Activated CD8-positive, alpha-beta T cell treated with anti-CD3 and anti-CD28 coated beads for 36 hours (primary cell): ENCODE results near the gene TNP2. TPM values are rescaled to one million over a fixed set of nuclear protein-coding genes. Genes with fewer than 3 reads are reported as not detected.

Experiments used
- ATAC-seq: fragments of 200-7000 bp; cut with Tn5 transposase; one replicate; pipeline ENCODE4 v1.10.0; 2021; ENCODE audit warnings: mild to moderate bottlenecking, moderate library complexity
- CTCF ChIA-PET: fragments of 350-600 bp; sonication (Branson Sonifier 250); formaldehyde crosslinking; loops from one replicate; lab custom pipeline; 2021; ENCODE audit warnings: antibody characterized with exemption; lab: Charles Lee
- POLR2A ChIA-PET: fragments of 350-600 bp; sonication (Branson Sonifier 250); formaldehyde crosslinking; loops from one replicate; lab custom pipeline; 2021; ENCODE audit warnings: antibody characterized with exemption; lab: Charles Lee
- DNase-seq: peaks from one replicate; pipeline ENCODE4 v3.0.0-alpha.2; 2020
- H3K27ac Mint-ChIP-seq: one replicate; pipeline ENCODE4 v1.8.0; 2021; ENCODE audit warnings: mild to moderate bottlenecking, mixed read lengths
- H3K27me3 Mint-ChIP-seq: one replicate; pipeline ENCODE4 v1.8.0; 2021; ENCODE audit warnings: mixed read lengths
- H3K36me3 Mint-ChIP-seq: one replicate; pipeline ENCODE4 v1.8.0; 2021; ENCODE audit warnings: low read depth, mixed read lengths
- H3K4me1 Mint-ChIP-seq: one replicate; pipeline ENCODE4 v1.8.0; 2021; ENCODE audit warnings: low read depth, mixed read lengths
- H3K4me3 Mint-ChIP-seq: one replicate; pipeline ENCODE4 v1.8.0; 2021; ENCODE audit warnings: mild to moderate bottlenecking, moderate library complexity, mixed read lengths
- H3K9me3 Mint-ChIP-seq: one replicate; pipeline ENCODE4 v1.8.0; 2021; ENCODE audit warnings: mixed read lengths
- intact Hi-C: fragments of 100-400 bp; cut with micrococcal nuclease; formaldehyde crosslinking; loops from one replicate; pipeline ENCODE4 v1.10.0; 2022
- total RNA-seq, 2 experiments: library from RNA; stranded (reverse); gene quantifications; one replicate each; pipeline ENCODE4 v1.2.3, GENCODE V29; 2021
- TF ChIP-seq, protein P1 (sequence below): fragments of 200-600 bp; IDR thresholded peaks from one replicate; pipeline ENCODE4 v1.8.0; 2022; ENCODE audit warnings: antibody characterized with exemption, mild to moderate bottlenecking

Gene TNP2
- total RNA-seq, 2 experiments from 2014 or later = not detected

DNA sequence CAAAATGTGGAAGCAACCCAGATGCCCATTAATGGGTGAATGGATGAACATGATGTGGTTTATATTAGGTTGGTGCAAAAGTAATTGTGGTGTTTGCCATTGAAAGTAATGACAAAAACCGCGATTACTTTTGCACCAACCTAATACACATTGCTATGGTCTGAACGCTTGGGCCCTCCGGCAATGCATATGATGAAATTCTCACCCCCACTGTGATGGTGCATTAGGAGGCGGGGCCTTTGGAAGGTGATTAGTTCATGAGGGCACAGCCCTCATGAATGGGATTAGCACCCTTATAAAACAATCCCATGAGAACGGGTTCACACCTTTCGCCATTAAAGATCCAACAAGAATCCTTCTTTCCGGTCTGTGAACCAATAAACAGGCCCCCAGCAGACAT lies 37.3 kb upstream of the TNP2 start:
- ATAC-seq (no peak), DNase-seq (no peak)
- H3K27ac Mint-ChIP-seq = no peak overlapping the region
- H3K9me3 Mint-ChIP-seq = no peaks in the 10 kb centered on the region
- CTCF ChIA-PET = no interaction called here
- peaks cover 24% of the 10 kb centered on the region for H3K4me1 Mint-ChIP-seq
- no peak overlapping the region for H3K4me3 Mint-ChIP-seq
- H3K27me3 Mint-ChIP-seq = no peaks in the 10 kb centered on the region
- intact Hi-C loops = no loop called here
- TF ChIP-seq, protein P1, sequence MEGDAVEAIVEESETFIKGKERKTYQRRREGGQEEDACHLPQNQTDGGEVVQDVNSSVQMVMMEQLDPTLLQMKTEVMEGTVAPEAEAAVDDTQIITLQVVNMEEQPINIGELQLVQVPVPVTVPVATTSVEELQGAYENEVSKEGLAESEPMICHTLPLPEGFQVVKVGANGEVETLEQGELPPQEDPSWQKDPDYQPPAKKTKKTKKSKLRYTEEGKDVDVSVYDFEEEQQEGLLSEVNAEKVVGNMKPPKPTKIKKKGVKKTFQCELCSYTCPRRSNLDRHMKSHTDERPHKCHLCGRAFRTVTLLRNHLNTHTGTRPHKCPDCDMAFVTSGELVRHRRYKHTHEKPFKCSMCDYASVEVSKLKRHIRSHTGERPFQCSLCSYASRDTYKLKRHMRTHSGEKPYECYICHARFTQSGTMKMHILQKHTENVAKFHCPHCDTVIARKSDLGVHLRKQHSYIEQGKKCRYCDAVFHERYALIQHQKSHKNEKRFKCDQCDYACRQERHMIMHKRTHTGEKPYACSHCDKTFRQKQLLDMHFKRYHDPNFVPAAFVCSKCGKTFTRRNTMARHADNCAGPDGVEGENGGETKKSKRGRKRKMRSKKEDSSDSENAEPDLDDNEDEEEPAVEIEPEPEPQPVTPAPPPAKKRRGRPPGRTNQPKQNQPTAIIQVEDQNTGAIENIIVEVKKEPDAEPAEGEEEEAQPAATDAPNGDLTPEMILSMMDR = no peak
- POLR2A ChIA-PET = no interaction called here
- no peaks in the 10 kb centered on the region for H3K36me3 Mint-ChIP-seq

DNA sequence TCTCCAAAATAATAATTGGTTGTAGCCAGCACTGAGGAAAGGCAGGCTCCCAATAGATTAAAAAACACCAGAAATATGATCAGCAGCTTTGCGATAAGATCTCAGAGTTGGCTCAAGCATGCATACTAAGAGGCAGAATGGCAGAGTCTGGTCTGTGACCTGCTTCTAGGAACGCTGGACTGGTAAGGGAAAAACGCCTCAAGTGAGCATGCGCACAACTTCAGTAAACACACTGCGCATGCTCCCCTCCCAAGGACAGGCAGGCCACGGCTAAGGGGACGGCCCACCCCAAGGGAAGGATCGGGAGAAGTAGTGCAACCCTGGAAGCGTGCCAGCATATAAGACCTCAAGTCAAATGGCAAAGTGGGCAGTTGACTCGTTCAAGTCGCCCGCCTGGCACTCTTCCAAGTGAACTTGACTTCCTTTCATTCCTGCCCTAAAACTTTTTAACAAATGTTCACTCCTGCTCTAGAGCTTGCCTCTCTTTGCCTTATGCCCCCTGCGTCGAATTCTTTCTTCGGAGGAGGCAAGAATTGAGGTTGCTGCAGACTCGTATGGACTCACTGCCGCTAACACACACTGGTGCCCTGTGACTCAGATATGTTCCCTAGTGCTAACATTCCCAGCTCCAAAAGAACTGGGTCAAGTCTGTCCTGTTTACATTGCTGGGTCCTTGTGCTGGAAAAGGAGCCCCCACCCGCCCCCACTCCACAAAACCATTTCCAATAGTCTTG lies 34.4 kb upstream of the TNP2 start:
- ATAC-seq (no peak), DNase-seq (no peak)
- Mint-ChIP-seq H3K27me3 (no peaks in the 10 kb centered on the region), H3K4me3 (no peak overlapping the region), H3K36me3 (no peaks in the 10 kb centered on the region), H3K4me1 (peaks cover 7% of the 10 kb centered on the region), H3K9me3 (no peaks in the 10 kb centered on the region), H3K27ac (no peak overlapping the region)
- ChIA-PET CTCF (no interaction called here), POLR2A (interaction anchor here (1.1 to 1.2 kb wide), 2 partner anchors 37 to 64 kb away, joined by 3 to 4 read pairs; no protein-coding TSS in a partner anchor)
- TF ChIP-seq, protein P1 = no peak
- intact Hi-C loops = no loop called here

DNA sequence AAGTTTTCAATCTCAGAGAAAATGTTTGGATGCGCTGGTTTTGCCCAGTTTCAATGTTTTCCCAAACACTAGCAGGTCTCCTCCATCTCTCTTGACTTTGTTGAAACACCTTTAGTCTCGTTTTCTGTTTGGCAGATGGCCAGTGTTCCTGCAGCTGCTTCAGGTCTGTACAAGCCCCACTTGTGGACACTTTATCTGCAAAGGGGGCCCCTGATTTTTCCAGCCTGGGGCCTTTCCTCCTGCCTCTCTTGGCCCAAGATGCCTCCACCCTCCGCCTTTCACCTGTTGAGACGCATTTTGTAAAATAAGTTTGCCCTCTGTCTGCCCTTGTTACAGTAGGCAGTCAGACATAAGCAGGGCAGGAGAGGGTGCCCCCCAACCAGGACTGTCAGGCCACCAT lies 33.9 kb upstream of the TNP2 start:
- no peaks in the 10 kb centered on the region for H3K27me3 Mint-ChIP-seq
- TF ChIP-seq, protein P1 = no peak

DNA sequence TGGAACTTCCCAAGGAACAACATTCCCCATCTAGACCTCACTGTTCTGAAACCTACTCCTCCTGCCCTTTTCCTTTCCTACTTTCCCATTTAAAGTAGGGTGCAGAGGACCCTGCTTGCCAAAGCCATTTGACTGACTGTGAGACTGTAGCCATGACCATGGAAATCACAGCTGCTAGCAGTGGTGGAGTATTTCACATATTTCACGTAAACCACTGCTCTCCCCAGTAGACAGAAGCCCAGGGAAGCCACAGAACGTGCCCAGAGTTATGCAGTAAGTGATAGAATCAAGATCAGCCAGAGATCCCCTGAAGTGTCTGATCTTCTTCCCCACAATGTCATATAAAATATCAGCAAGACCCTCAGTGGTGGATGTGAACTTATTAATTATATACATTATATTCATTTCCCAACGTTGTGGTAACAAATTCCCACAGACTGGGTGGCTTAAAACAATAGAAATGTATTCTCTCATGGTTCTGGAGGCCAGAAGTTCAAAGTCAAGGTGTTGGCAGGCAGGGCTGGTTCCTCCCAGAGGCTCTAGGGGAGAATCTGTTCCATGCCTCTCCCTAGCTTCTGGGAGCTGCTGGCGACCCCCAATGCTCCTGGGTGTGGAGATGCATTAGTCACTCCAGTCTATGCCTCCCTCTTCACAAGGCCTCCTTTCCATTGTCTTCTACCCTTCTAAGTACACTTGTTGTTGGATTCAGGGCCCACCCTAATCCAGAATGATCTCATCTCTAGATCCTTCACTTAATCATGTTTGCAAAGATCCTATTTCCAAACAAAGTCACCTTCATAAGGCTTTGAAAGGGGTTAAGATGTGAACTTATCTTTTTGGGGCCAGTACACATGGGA lies 32.7 kb upstream of the TNP2 start:
- Mint-ChIP-seq H3K27ac (no peak overlapping the region), H3K4me1 (peaks cover 21% of the 10 kb centered on the region), H3K9me3 (no peaks in the 10 kb centered on the region), H3K27me3 (no peaks in the 10 kb centered on the region), H3K36me3 (no peaks in the 10 kb centered on the region), H3K4me3 (no peak overlapping the region)
- ChIA-PET CTCF (no interaction called here), POLR2A (interaction anchor here (1.1 to 1.2 kb wide), 2 partner anchors 38 to 66 kb away, joined by 3 to 4 read pairs; no protein-coding TSS in a partner anchor)
- ATAC-seq (no peak), DNase-seq (no peak)
- intact Hi-C loops = no loop called here
- TF ChIP-seq, protein P1 = no peak

More for the DNA sequence above, 33.9 kb upstream of the TNP2 start:
- no peaks in the 10 kb centered on the region for H3K36me3 Mint-ChIP-seq
- H3K4me1 Mint-ChIP-seq = peaks cover 10% of the 10 kb centered on the region
- ChIA-PET POLR2A (interaction anchor here (1.1 to 1.2 kb wide), 2 partner anchors 37 to 65 kb away, joined by 3 to 4 read pairs; no protein-coding TSS in a partner anchor), CTCF (no interaction called here)
- no peaks in the 10 kb centered on the region for H3K9me3 Mint-ChIP-seq
- intact Hi-C loops = no loop called here
- H3K27ac Mint-ChIP-seq = no peak overlapping the region
- DNase-seq = no peak
- no peak for ATAC-seq
- H3K4me3 Mint-ChIP-seq = no peak overlapping the region

DNA sequence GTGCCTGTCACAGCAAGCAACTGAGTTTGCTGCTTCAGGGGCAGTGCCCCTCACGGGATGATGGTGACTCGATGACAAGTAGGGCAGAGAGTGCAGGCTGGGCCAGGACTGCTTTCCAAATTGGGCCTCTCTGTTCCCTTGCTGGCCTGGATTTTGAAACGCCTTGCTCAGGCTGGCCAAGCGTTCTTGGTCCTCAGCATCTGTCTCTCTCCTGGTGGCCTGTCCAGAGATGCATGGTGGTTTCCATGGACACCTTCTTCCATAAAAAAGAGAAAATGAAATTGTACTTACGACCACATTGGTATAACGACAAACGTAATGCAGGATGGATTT lies 31.4 kb upstream of the TNP2 start:
- no peak overlapping the region for H3K27ac Mint-ChIP-seq
- H3K36me3 Mint-ChIP-seq = no peaks in the 10 kb centered on the region
- ATAC-seq (no peak), DNase-seq (no peak)
- POLR2A ChIA-PET = interaction anchor here (0.6 kb wide), 1 partner anchor 419 kb away, joined by 3 read pairs; no protein-coding TSS in a partner anchor
- TF ChIP-seq, protein P1 = no peak
- intact Hi-C loops = no loop called here
- no peaks in the 10 kb centered on the region for H3K27me3 Mint-ChIP-seq
- CTCF ChIA-PET = no interaction called here
- H3K9me3 Mint-ChIP-seq = no peaks in the 10 kb centered on the region
- peaks cover 28% of the 10 kb centered on the region for H3K4me1 Mint-ChIP-seq
- no peak overlapping the region for H3K4me3 Mint-ChIP-seq
